Measurements from ENCODE around the gene ZNF512.

DNA sequence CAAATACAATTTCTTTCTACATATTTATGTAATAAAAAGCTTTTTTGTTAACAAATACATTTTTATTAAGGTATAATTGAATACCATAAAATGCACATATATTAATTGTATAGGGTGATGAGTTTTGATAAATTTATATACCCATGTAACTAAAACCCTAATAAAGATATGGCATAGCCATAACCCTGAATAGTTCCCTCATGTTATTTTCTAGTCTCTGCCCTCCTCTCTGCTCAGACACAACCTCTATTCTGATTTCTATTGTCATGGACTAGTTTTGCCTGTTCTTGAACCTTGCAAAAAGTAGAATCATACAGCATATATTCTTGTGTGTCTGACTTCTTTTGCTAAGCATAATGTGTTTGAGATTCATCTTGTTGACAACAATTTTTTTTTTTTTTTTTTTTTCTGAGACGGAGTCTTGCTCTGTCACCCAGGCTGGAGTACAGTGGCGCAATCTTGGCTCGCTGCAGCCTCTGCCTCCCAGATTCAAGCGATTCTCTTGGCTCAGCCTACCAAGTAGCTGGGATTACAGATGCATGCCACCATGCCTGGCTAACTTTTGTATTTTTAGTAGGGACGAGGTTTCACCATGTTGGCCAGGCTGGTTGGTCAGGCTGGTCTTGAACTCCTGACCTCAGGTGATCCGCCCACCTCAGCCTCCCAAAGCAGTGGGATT, 38.6 kb upstream of the ZNF512 start:
- TF ChIP-seq, protein P1, sequence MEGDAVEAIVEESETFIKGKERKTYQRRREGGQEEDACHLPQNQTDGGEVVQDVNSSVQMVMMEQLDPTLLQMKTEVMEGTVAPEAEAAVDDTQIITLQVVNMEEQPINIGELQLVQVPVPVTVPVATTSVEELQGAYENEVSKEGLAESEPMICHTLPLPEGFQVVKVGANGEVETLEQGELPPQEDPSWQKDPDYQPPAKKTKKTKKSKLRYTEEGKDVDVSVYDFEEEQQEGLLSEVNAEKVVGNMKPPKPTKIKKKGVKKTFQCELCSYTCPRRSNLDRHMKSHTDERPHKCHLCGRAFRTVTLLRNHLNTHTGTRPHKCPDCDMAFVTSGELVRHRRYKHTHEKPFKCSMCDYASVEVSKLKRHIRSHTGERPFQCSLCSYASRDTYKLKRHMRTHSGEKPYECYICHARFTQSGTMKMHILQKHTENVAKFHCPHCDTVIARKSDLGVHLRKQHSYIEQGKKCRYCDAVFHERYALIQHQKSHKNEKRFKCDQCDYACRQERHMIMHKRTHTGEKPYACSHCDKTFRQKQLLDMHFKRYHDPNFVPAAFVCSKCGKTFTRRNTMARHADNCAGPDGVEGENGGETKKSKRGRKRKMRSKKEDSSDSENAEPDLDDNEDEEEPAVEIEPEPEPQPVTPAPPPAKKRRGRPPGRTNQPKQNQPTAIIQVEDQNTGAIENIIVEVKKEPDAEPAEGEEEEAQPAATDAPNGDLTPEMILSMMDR (IDR thresholded peaks at IDR 0.05) = no peak
- TF ChIP-seq POLR2A (IDR thresholded peaks at IDR 0.05) = no peak

Measured in uterus (tissue), 2 donors.